Loucy (cell line): ENCODE measurements around the gene PAFAH1B2.

Experiments used
- H2AFZ ChIP-seq: fragments of 200-600 bp; sonication (generic); 2 replicates; pipeline ENCODE4 v1.6.0; 2016; ENCODE audit warnings: antibody characterized with exemption, mild to moderate bottlenecking, low read length, moderate library complexity
- H3F3A ChIP-seq: fragments of 200-600 bp; 2 replicates; pipeline ENCODE4 v1.6.0; 2016; ENCODE audit warnings: antibody characterized with exemption, low read depth, mild to moderate bottlenecking
- H3K27me3 ChIP-seq: fragments of 200-600 bp; sonication (generic); 2 replicates; pipeline ENCODE4 v1.6.1; 2014; ENCODE audit warnings: low read length, mild to moderate bottlenecking; ENCODE audit not compliant: insufficient read depth, poor library complexity, severe bottlenecking
- H3K36me3 ChIP-seq: fragments of 200-600 bp; sonication (generic); 2 replicates; pipeline ENCODE4 v1.6.1; 2016; ENCODE audit warnings: low read length; ENCODE audit not compliant: insufficient read depth
- H3K4me1 ChIP-seq: fragments of 200-600 bp; sonication (generic); 2 replicates; pipeline ENCODE4 v1.5.1; 2014; ENCODE audit warnings: low read length, mild to moderate bottlenecking; ENCODE audit not compliant: insufficient read depth, poor library complexity, severe bottlenecking
- H3K4me2 ChIP-seq: fragments of 200-600 bp; sonication (generic); 2 replicates; pipeline ENCODE4 v1.6.0; 2014; ENCODE audit warnings: antibody characterized with exemption, low read length, low read depth, mild to moderate bottlenecking; ENCODE audit not compliant: poor library complexity, severe bottlenecking
- H3K4me3 ChIP-seq: fragments of 200-600 bp; sonication (generic); 2 replicates; pipeline ENCODE4 v1.5.1; 2014; ENCODE audit warnings: low read length, mild to moderate bottlenecking, mixed read lengths; ENCODE audit not compliant: poor library complexity, severe bottlenecking
- H3K79me2 ChIP-seq: fragments of 200-600 bp; sonication (generic); 2 replicates; pipeline ENCODE4 v1.6.1; 2014; ENCODE audit warnings: low read length; ENCODE audit not compliant: insufficient read depth
- H3K9ac ChIP-seq: fragments of 200-600 bp; sonication (generic); 2 replicates; pipeline ENCODE4 v1.6.0; 2014; ENCODE audit warnings: mild to moderate bottlenecking, low read depth, low read length, moderate library complexity; ENCODE audit not compliant: poor library complexity, severe bottlenecking
- H3K9me2 ChIP-seq: fragments of 200-600 bp; sonication (generic); replicated peaks from 2 replicates; pipeline ENCODE4 v1.6.1; 2016; ENCODE audit warnings: low read depth, low read length, mixed read lengths
- H3K9me3 ChIP-seq: fragments of 200-600 bp; sonication (generic); 2 replicates; pipeline ENCODE4 v1.6.1; 2014; ENCODE audit warnings: mild to moderate bottlenecking, antibody characterized with exemption, low read length, low read depth; ENCODE audit not compliant: insufficient read depth
- H4K20me1 ChIP-seq: fragments of 200-600 bp; sonication (generic); 2 replicates; pipeline ENCODE4 v1.6.0; 2014; ENCODE audit warnings: antibody characterized with exemption, low read length, mild to moderate bottlenecking; ENCODE audit not compliant: insufficient read depth, poor library complexity, severe bottlenecking
- CTCF ChIP-seq: fragments of 200-600 bp; sonication (generic); conservative IDR thresholded peaks from 2 replicates; pipeline ENCODE4 v1.5.1; 2014; ENCODE audit warnings: mild to moderate bottlenecking, antibody characterized with exemption, low read length
- EZH2phosphoT487 ChIP-seq: fragments of 200-600 bp; IDR thresholded peaks from 2 replicates; pipeline ENCODE4 v1.6.1; 2018; ENCODE audit warnings: antibody characterized with exemption, mild to moderate bottlenecking, moderate library complexity, borderline replicate concordance

Gene PAFAH1B2

GRCh38 chr11:117210620-117211019 is 66.5 kb downstream of the PAFAH1B2 start:
- Histone ChIP-seq H3K9ac (no peak overlapping the region), H3K9me2 (no peaks in the 10 kb centered on the region), H4K20me1 (no peaks in the 10 kb centered on the region), H3K79me2 (no peaks in the 10 kb centered on the region), H3K4me1 (no peaks in the 10 kb centered on the region), H3K36me3 (peaks cover 6% of the 10 kb centered on the region; the same call in 1 of the 2 replicates), H3F3A (no peaks in the 10 kb centered on the region), H3K4me3 (no peak overlapping the region), H3K9me3 (no peaks in the 10 kb centered on the region), H3K4me2 (no peak overlapping the region), H2AFZ (no peak overlapping the region), H3K27me3 (no peaks in the 10 kb centered on the region)
- TF ChIP-seq CTCF (no peak), EZH2phosphoT487 (no peak)

GRCh38 chr11:117212697-117213355 is 68.7 kb downstream of the PAFAH1B2 start:
- no peak overlapping the region for H2AFZ ChIP-seq
- H3K9me3 ChIP-seq, result no peaks in the 10 kb centered on the region
- H3K9ac ChIP-seq, result no peak overlapping the region
- no peaks in the 10 kb centered on the region for H4K20me1 ChIP-seq
- no peak overlapping the region for H3K4me2 ChIP-seq
- H3K36me3 ChIP-seq, result peaks cover 14% of the 10 kb centered on the region; the same call in 1 of the 2 replicates
- H3K4me1 ChIP-seq, result no peaks in the 10 kb centered on the region
- H3K27me3 ChIP-seq, result no peaks in the 10 kb centered on the region
- H3K9me2 ChIP-seq, result no peaks in the 10 kb centered on the region
- no peak overlapping the region for H3K4me3 ChIP-seq
- H3F3A ChIP-seq, result no peaks in the 10 kb centered on the region
- TF ChIP-seq EZH2phosphoT487, result no peak
- TF ChIP-seq CTCF, result no peak
- no peaks in the 10 kb centered on the region for H3K79me2 ChIP-seq

GRCh38 chr11:117214404-117215110 is 70.5 kb downstream of the PAFAH1B2 start:
- H3K9me2 ChIP-seq, result no peaks in the 10 kb centered on the region
- H3K27me3 ChIP-seq, result no peaks in the 10 kb centered on the region
- H3K9ac ChIP-seq, result no peak overlapping the region
- H3K9me3 ChIP-seq, result no peaks in the 10 kb centered on the region
- H3K4me3 ChIP-seq, result no peak overlapping the region
- TF ChIP-seq CTCF, result no peak
- TF ChIP-seq EZH2phosphoT487, result no peak
- no peak overlapping the region for H2AFZ ChIP-seq
- H3K36me3 ChIP-seq, result peaks cover 31% of the 10 kb centered on the region; the same call in 1 of the 2 replicates
- no peaks in the 10 kb centered on the region for H4K20me1 ChIP-seq
- no peaks in the 10 kb centered on the region for H3K79me2 ChIP-seq
- no peaks in the 10 kb centered on the region for H3K4me1 ChIP-seq
- H3F3A ChIP-seq, result no peaks in the 10 kb centered on the region
- no peak overlapping the region for H3K4me2 ChIP-seq
